Liver (tissue), 3 donors: ENCODE measurements around the gene EPHA6.

Source experiments
- EGR1 ChIP-seq, 2 donors: IDR thresholded peaks; 2 replicates each; pipeline ENCODE4 v1.6.1; 2016 to 2018; ENCODE audit warnings: antibody characterized with exemption in 2 of 2, low read depth in 2 of 2
- SP1 ChIP-seq: IDR thresholded peaks from 2 replicates; pipeline ENCODE4 v1.6.1; 2018; ENCODE audit warnings: antibody characterized with exemption, mild to moderate bottlenecking
- TF ChIP-seq, protein P1 (sequence below): fragments of 150-350 bp; IDR thresholded peaks from 2 replicates; pipeline ENCODE4 v1.5.1; 2017; ENCODE audit warnings: improper control_type of control experiment, low read depth, low read length; ENCODE audit not compliant: missing input control
- donor health status: healthy.
- donor health status: healthy.

DNA sequence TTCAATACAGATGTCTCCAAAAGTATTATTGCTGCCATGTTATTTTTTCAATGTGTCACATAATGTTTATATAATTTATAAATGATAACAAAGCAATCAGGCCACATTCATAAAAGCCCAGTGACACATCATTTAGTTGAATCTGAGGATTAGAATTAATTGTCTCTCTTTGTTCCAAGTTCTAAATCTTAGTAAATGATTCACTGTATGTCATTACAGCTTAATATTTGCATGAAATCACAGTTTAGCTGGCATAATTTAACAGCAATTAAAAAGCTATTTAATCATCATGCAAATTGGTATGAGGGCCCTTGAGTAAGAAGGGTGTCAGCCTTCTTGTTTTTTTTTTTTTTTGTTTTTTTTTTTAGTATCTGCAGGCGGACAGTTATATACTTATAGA, 427.0 kb downstream of the EPHA6 start:
- TF ChIP-seq, protein P1, sequence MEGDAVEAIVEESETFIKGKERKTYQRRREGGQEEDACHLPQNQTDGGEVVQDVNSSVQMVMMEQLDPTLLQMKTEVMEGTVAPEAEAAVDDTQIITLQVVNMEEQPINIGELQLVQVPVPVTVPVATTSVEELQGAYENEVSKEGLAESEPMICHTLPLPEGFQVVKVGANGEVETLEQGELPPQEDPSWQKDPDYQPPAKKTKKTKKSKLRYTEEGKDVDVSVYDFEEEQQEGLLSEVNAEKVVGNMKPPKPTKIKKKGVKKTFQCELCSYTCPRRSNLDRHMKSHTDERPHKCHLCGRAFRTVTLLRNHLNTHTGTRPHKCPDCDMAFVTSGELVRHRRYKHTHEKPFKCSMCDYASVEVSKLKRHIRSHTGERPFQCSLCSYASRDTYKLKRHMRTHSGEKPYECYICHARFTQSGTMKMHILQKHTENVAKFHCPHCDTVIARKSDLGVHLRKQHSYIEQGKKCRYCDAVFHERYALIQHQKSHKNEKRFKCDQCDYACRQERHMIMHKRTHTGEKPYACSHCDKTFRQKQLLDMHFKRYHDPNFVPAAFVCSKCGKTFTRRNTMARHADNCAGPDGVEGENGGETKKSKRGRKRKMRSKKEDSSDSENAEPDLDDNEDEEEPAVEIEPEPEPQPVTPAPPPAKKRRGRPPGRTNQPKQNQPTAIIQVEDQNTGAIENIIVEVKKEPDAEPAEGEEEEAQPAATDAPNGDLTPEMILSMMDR: no peak
- TF ChIP-seq SP1 (no peak), EGR1 (IDR thresholded peaks at IDR 0.05; ENCODE audit: low read depth in 2 of 2) (no peak)
